ENCODE measurements around the gene C14orf119.
A peak's percentile ranks its signal among the peaks of the same experiment; 100 is the strongest.

Gene C14orf119

GRCh38 chr14:23112359-23113178 lies 17.3 kb downstream of the C14orf119 start:
- DNase-seq: no peak

DNA sequence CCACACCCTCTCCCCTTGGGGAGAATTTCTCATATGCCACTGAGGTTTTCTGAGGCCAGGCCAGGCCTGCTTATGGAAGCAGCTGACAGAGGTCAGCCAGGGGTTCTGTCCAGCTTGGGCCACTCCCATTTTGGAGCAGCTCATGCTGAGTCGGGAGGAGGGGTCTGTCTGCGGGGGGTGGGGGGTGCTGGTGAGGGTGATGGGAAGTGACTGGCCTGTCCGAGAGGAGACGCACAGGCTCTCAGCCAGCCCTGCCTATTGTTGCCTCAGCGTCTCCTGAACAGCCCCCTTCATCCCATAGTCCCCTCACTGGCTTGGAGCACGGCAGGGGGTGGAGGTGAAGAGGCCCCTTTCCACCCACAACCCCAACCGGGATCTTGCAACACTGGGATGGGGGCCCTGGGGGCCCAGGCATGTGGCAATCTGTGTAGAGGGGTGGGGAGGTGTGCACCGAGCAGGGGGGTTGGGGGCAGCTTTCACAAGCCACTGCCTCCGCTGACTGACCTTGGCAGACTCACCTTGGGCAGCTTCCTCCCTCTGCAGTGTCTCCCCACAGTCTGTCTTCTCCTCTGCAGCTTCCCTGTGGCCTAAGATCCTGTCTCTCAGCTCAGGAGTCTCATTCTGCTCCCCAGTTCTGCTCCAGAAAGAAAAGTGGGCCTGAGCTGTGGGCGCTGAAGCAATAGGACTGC lies 18.3 kb downstream of the C14orf119 start:
- DNase-seq: no peak

- DNase-seq: no peak
Observed at GRCh38 chr14:23114120-23114458, 18.8 kb downstream of the C14orf119 start.

DNA sequence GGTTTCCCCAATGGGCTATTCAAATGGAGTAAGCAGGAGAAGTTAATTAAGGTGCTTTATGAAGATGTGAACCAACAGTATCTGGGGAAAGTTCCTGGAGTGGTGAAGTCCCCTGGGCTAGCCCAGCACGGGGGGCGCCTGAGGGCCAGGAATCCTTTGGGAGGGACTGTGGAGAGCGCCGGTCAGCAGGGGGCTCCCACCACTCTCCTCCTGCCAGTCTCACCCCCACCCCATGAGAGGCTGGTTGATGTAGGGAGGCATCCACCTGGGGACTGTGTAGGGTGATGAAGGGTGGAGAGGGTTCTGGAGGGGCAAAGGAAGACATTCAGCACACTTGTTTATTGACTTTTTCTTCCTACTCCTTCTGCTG lies 19.3 kb downstream of the C14orf119 start:
- DNase-seq: no peak

DNA sequence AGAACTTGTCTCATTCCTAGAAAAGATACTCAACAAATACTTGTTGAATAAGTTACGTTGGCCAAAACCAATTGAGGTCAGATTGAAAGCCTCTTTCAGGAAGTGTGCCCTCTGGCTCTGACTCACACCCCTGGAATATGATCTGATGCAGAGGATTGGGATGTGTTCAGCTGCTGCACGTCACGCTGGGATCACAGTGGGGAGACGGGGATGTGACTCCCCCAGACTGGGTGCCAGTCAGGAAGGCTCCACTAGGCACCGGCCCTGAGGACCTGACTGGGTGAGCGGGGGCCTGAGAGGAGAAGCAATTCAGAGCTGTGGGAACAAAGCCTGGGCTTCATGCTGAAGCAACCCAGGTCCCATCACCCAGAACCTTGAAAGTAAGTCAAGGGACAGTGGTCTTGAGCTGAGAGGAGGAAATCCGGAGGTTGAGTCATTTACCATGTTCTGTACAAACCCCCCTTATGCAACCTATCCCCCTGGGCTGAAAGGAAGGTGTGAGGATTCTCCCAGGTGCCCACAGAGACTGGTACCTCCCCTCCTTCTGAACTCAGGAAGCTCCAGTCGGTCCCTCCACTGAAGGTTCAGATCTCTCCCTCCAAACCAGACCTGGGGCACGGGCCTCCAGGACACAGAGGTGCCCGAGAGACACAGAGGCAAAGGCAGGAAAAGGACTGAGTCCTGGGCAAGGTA lies 19.9 kb downstream of the C14orf119 start:
- DNase-seq: no peak

- no peak for DNase-seq
Observed at GRCh38 chr14:23115918-23116317, 20.6 kb downstream of the C14orf119 start.

DNA sequence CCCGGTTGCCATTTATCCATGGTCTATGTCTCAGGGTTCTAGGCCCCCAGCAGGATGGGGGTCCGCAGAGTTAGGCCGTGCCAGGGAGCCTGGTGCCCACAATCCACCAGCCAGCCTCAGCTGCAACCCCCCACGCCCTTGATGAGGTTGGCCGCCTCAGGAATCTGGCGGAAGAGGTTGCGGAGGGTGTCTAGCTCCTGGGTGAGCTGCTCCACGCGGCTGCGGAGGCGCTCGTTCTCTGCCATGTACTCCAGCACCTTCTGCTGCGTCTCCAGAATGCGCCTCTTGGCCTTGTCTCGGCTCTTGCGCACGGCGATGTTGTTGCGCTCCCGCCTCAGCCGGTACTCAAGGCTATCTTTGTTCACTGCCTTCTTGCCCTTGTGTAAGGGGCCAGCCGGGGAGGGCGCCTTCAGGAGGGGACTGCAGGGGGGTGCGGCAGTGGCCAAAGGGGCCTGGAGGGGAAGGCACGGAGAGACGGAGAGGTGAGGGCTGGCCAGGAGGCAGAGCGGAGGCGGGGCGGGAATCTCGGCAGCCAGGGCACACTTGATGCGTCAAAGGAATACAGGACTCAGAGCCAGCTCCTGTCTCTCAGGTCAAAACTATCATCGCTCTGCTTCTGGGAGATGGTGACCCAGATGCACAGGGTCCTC lies 22.2 kb downstream of the C14orf119 start:
- no peak for DNase-seq

GRCh38 chr14:23118506-23119362 lies 23.4 kb downstream of the C14orf119 start, which contains the start of gene CEBPE:
TSS of gene CEBPE (minus strand) at chr14:23119255. CDS start at chr14:23119091, 164 bp downstream.
- no peak for DNase-seq

- no peak for DNase-seq
Observed at GRCh38 chr14:23119363-23120327, 24.3 kb downstream of the C14orf119 start.

- peak; percentile 100 for DNase-seq
Observed at GRCh38 chr14:23120541-23121251, 25.4 kb downstream of the C14orf119 start.

DNA sequence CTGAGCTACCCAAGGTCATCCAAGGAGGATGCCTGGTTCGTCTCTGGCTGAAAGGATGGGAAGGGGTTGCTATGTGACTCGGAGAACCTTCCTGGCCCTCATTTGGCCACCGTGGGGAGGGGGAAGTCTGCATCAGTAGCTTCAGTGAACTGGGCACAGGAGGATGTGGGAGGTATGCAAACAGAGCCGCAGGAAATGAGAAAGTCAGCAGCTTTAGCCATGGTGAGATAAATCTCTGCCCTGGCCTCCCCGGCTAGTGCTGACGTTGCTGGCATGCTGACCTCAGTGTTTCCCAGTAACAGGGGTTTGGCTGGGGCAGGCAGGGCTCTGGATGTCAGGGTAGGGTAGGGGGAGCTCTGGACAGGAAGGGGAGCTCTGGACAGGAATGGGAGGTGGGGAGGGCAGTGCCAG lies 26.1 kb downstream of the C14orf119 start:
- no peak for DNase-seq

- DNase-seq: no peak
Observed at GRCh38 chr14:23122086-23122485, 26.8 kb downstream of the C14orf119 start.

DNA sequence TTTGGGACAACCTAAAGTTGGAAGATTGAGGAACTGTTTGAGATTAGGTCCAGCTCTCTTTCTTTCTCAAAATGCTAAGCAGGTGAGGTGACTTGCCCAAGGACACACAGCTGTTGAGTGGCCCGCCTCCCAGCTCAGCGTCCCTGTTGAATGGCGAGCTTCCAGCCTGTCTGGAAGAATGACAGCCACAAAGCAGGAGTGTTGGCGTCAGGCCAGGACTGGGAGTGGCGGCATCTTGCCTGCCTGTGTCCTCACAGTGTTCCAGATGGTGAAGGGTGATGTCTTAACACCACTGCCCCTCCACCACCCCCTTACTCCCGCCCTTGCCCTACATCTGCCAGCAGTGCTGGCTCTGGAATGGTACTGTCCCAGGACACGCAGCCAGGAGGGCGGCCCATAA lies 28.1 kb downstream of the C14orf119 start:
- DNase-seq: peak; percentile 99

DNA sequence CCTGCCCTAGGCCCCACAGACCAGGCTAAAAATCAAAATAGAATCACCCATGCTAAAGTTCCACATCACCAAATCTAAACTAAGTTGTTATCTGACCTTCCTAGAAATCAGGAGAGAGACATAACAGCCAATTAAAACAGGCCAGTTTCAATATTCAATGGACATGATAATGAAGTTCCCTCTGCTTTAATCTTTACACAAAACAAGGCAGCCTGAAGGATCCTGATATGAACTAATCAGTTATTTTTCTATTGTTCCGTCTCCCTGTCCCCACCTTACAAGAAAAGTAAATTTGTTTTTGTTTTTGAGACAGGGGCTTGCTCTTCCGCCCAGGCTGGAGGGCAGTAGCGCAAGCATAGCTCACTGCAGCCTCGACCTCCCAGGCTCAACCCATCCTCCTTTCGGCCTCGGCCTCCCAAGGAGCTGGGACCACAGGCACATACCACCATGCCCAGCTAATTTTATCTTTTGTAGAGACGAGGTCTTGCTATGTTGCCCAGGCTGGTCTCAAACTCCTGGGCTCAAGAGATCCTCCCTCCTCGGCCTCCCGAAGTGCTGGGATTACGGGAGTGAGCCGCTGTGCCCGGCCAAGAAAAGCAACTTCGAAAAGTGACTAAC lies 29.1 kb downstream of the C14orf119 start:
- DNase-seq: no peak

DNA sequence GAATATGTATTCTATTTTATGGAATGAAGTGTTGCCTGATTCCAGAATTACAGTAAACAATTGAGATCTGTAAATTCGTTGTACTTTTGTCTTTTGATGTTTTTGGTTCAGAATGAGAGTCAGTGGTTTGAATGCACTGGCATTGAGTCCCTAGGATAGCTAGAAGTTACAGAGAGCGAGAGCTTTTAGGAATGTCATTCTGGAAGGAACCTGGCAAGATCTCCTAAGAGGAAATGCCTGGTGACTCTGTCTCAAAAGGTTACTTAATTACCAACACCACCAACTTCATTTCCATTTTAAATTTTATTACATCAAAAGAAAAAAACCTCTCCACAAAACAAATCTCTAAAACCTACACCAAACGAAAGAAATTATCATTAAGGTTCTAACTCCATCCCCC lies 29.7 kb downstream of the C14orf119 start:
- DNase-seq: no peak

GRCh38 chr14:23125933-23126524 lies 30.7 kb downstream of the C14orf119 start:
- no peak for DNase-seq

- no peak for DNase-seq
Observed at GRCh38 chr14:23126548-23127278, 31.4 kb downstream of the C14orf119 start.

- DNase-seq: no peak
Observed at GRCh38 chr14:23127861-23128260, 32.6 kb downstream of the C14orf119 start.

Data from NCI-H2029 treated with DMSO at 0.1 percent for 48 hours (cell line).